Loucy (cell line): ENCODE results near the gene BRD4.

ENCODE experiments used
- H2AFZ ChIP-seq: fragments of 200-600 bp; sonication (generic); 2 replicates; pipeline ENCODE4 v1.6.0; 2016; ENCODE audit warnings: antibody characterized with exemption, mild to moderate bottlenecking, low read length, moderate library complexity
- H3F3A ChIP-seq: fragments of 200-600 bp; 2 replicates; pipeline ENCODE4 v1.6.0; 2016; ENCODE audit warnings: antibody characterized with exemption, low read depth, mild to moderate bottlenecking
- H3K27me3 ChIP-seq: fragments of 200-600 bp; sonication (generic); 2 replicates; pipeline ENCODE4 v1.6.1; 2014; ENCODE audit warnings: low read length, mild to moderate bottlenecking; ENCODE audit not compliant: insufficient read depth, poor library complexity, severe bottlenecking
- H3K36me3 ChIP-seq: fragments of 200-600 bp; sonication (generic); 2 replicates; pipeline ENCODE4 v1.6.1; 2016; ENCODE audit warnings: low read length; ENCODE audit not compliant: insufficient read depth
- H3K4me1 ChIP-seq: fragments of 200-600 bp; sonication (generic); 2 replicates; pipeline ENCODE4 v1.5.1; 2014; ENCODE audit warnings: low read length, mild to moderate bottlenecking; ENCODE audit not compliant: insufficient read depth, poor library complexity, severe bottlenecking
- H3K4me2 ChIP-seq: fragments of 200-600 bp; sonication (generic); 2 replicates; pipeline ENCODE4 v1.6.0; 2014; ENCODE audit warnings: antibody characterized with exemption, low read length, low read depth, mild to moderate bottlenecking; ENCODE audit not compliant: poor library complexity, severe bottlenecking
- H3K4me3 ChIP-seq: fragments of 200-600 bp; sonication (generic); 2 replicates; pipeline ENCODE4 v1.5.1; 2014; ENCODE audit warnings: low read length, mild to moderate bottlenecking, mixed read lengths; ENCODE audit not compliant: poor library complexity, severe bottlenecking
- H3K79me2 ChIP-seq: fragments of 200-600 bp; sonication (generic); 2 replicates; pipeline ENCODE4 v1.6.1; 2014; ENCODE audit warnings: low read length; ENCODE audit not compliant: insufficient read depth
- H3K9ac ChIP-seq: fragments of 200-600 bp; sonication (generic); 2 replicates; pipeline ENCODE4 v1.6.0; 2014; ENCODE audit warnings: mild to moderate bottlenecking, low read depth, low read length, moderate library complexity; ENCODE audit not compliant: poor library complexity, severe bottlenecking
- H3K9me2 ChIP-seq: fragments of 200-600 bp; sonication (generic); replicated peaks from 2 replicates; pipeline ENCODE4 v1.6.1; 2016; ENCODE audit warnings: low read depth, low read length, mixed read lengths
- H3K9me3 ChIP-seq: fragments of 200-600 bp; sonication (generic); 2 replicates; pipeline ENCODE4 v1.6.1; 2014; ENCODE audit warnings: mild to moderate bottlenecking, antibody characterized with exemption, low read length, low read depth; ENCODE audit not compliant: insufficient read depth
- H4K20me1 ChIP-seq: fragments of 200-600 bp; sonication (generic); 2 replicates; pipeline ENCODE4 v1.6.0; 2014; ENCODE audit warnings: antibody characterized with exemption, low read length, mild to moderate bottlenecking; ENCODE audit not compliant: insufficient read depth, poor library complexity, severe bottlenecking
- EZH2phosphoT487 ChIP-seq: fragments of 200-600 bp; IDR thresholded peaks from 2 replicates; pipeline ENCODE4 v1.6.1; 2018; ENCODE audit warnings: antibody characterized with exemption, mild to moderate bottlenecking, moderate library complexity, borderline replicate concordance
- TF ChIP-seq, protein P1 (sequence below): fragments of 200-600 bp; sonication (generic); conservative IDR thresholded peaks from 2 replicates; pipeline ENCODE4 v1.5.1; 2014; ENCODE audit warnings: mild to moderate bottlenecking, antibody characterized with exemption, low read length

Gene BRD4

DNA sequence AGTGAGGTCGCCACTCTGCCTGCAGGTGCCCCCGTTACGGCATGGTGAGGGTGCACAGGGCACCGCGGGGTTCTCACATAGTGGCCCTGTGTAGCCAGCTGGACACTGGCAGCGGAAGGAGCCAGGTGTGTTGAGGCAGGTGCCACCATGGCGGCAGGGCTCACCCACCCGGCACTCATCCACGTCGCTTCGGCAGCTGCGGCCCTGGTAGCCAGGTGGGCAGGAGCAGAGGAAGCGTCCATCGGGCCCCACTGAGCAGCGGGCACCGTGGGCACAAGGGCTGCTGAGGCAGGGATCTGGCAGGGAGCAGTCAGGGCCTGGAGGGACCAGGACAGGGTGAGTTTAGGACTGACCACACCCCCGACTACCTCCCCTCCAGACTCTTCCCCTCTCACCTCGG, 140.4 kb downstream of the BRD4 start:
- Histone ChIP-seq H3K4me2 (no peak overlapping the region), H3K4me1 (peaks cover 3% of the 10 kb centered on the region), H3K4me3 (no peak overlapping the region), H3K9me3 (no peaks in the 10 kb centered on the region), H4K20me1 (no peaks in the 10 kb centered on the region), H3K79me2 (no peaks in the 10 kb centered on the region), H3K9me2 (no peaks in the 10 kb centered on the region), H3K36me3 (no peaks in the 10 kb centered on the region), H3K27me3 (no peaks in the 10 kb centered on the region), H2AFZ (no peak overlapping the region), H3K9ac (no peak overlapping the region), H3F3A (no peaks in the 10 kb centered on the region)
- no peak for TF ChIP-seq EZH2phosphoT487
- TF ChIP-seq, protein P1, sequence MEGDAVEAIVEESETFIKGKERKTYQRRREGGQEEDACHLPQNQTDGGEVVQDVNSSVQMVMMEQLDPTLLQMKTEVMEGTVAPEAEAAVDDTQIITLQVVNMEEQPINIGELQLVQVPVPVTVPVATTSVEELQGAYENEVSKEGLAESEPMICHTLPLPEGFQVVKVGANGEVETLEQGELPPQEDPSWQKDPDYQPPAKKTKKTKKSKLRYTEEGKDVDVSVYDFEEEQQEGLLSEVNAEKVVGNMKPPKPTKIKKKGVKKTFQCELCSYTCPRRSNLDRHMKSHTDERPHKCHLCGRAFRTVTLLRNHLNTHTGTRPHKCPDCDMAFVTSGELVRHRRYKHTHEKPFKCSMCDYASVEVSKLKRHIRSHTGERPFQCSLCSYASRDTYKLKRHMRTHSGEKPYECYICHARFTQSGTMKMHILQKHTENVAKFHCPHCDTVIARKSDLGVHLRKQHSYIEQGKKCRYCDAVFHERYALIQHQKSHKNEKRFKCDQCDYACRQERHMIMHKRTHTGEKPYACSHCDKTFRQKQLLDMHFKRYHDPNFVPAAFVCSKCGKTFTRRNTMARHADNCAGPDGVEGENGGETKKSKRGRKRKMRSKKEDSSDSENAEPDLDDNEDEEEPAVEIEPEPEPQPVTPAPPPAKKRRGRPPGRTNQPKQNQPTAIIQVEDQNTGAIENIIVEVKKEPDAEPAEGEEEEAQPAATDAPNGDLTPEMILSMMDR, result no peak

DNA sequence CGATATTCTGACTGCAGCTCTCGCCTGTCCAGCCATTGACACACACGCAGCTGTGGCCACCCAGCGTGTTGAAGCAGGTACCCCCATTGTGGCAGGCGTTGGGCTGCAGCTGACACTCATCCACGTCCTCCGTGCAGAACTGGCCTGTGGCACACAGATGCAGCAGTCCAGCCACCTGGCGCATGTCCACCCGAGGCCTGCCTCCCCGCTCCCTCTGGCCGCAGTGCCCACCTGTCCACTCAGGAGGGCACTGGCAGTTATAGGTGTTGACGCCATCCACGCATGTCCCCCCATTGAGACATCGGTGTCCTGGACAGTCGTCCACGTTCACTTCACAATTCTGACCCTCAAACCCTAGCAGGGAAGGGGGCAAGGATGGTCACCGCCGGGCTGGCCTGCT, 140.8 kb downstream of the BRD4 start:
- TF ChIP-seq, protein P1, result no peak
- no peak for TF ChIP-seq EZH2phosphoT487
- no peaks in the 10 kb centered on the region for H3F3A ChIP-seq
- no peaks in the 10 kb centered on the region for H3K79me2 ChIP-seq
- no peaks in the 10 kb centered on the region for H3K27me3 ChIP-seq
- H3K4me3 ChIP-seq, result no peak overlapping the region
- H3K9ac ChIP-seq, result no peak overlapping the region
- no peaks in the 10 kb centered on the region for H3K36me3 ChIP-seq
- no peaks in the 10 kb centered on the region for H3K9me3 ChIP-seq
- no peaks in the 10 kb centered on the region for H3K4me1 ChIP-seq
- H4K20me1 ChIP-seq, result no peaks in the 10 kb centered on the region
- no peak overlapping the region for H3K4me2 ChIP-seq
- no peaks in the 10 kb centered on the region for H3K9me2 ChIP-seq
- H2AFZ ChIP-seq, result no peak overlapping the region

DNA sequence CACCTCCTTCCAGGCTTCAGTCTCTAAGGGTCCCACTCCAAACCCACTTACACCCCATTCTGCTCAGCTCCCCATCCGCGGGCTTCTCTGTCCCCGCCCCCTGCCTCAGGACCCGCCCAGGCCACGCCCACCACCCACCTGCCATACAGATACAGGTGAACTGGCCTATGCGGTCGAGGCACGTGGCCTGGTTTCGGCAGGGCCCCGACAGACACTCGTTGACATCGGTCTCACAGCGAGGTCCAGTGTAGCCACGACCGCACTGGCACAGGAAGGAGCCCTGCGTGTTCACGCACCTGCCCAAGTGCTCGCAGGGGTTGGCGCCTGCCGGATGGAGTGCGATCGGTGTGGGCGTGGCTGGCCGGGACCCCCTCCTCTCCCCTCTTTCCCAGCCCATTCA, 143.5 kb downstream of the BRD4 start:
- Histone ChIP-seq H3K9ac (no peak overlapping the region), H3K9me2 (no peaks in the 10 kb centered on the region), H3K36me3 (no peaks in the 10 kb centered on the region), H4K20me1 (no peaks in the 10 kb centered on the region), H3K27me3 (no peaks in the 10 kb centered on the region), H2AFZ (no peak overlapping the region), H3K4me2 (no peak overlapping the region), H3K4me1 (no peaks in the 10 kb centered on the region), H3F3A (no peaks in the 10 kb centered on the region), H3K79me2 (no peaks in the 10 kb centered on the region), H3K4me3 (no peak overlapping the region), H3K9me3 (no peaks in the 10 kb centered on the region)
- TF ChIP-seq, protein P1, result no peak
- TF ChIP-seq EZH2phosphoT487, result no peak
